Measurements from ENCODE around the gene PKD1.

PKD1 gene

GRCh38 chr16:2071454-2072202 lies 64.1 kb downstream of the PKD1 start:
- DNase-seq (ENCODE audit: low spot score) = no peak

GRCh38 chr16:2070576-2071453 lies 64.9 kb downstream of the PKD1 start:
- no peak for DNase-seq (ENCODE audit: low spot score)

GRCh38 chr16:2066139-2066538 lies 69.6 kb downstream of the PKD1 start:
- DNase-seq (ENCODE audit: low spot score) = no peak

DNA sequence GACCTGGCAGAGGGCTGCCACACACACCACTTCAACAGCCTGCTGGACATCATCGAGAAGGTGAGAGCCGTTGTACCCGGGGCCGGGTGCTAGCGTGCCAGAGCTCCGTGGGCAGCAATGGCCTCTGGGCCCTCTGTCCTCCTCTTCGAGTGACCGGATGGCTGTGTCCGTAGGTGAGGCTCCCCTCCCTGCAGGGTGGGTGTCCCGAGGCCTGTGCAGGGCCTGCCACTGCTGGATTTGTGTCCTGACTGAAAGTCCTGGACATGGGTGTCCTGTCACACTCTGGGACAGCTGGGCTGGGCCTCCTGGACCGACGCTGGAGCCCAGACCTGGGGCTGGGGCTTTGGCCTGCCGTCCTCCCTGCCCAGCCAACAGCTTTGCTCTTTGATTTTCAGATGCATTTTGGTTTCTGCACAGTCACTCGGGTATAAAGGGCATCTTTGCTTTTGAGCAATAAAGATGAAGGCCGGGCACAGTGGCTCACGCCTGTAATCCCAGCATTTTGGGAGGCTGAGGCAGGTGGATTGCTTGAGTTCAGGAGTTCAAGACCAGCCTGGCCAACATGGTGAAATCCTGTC lies 71.2 kb downstream of the PKD1 start:
- DNase-seq (ENCODE audit: low spot score) = no peak

DNA sequence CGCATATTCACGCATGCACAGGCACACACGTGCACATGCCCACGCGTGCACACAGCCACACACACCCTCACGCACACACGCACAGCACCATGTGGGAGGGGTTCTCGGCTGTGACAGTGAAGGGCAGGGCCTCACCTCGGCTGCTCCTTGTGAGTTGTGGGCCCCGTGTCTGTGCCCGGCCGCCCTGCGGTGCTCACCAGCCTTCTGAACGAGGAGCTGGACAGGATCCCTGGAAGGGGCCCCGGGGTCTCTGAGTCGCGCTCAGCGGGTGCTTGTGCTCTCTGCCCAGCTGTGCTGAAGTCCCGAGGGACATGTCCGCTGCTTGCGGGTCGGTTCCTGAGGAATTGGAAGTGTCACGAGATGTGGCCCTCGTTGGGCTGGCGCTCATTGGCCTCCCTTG lies 71.8 kb downstream of the PKD1 start:
- no peak for DNase-seq (ENCODE audit: low spot score)

GRCh38 chr16:2062801-2063200 lies 72.9 kb downstream of the PKD1 start:
- no peak for DNase-seq (ENCODE audit: low spot score)

DNA sequence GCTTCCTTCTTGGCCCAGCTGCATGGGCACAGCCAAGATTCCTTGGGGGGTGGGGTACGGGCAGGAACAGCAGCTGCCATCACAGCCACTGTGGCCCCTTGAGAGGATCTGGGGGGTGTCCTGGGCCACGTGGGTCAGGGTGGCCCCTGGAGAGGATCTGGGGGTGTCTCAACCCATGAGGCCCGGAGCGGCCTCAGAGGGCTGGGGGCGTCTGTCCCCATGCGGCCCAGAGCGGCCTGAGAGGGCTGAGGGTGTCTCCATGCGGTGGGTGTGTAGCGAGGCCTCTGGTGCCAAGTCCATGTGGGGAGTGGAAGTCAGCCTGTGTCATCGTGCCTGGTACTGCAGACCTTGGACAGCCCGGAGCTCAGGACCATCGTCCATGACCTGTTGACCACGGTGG lies 74.2 kb downstream of the PKD1 start:
- DNase-seq (ENCODE audit: low spot score) = no peak

DNA sequence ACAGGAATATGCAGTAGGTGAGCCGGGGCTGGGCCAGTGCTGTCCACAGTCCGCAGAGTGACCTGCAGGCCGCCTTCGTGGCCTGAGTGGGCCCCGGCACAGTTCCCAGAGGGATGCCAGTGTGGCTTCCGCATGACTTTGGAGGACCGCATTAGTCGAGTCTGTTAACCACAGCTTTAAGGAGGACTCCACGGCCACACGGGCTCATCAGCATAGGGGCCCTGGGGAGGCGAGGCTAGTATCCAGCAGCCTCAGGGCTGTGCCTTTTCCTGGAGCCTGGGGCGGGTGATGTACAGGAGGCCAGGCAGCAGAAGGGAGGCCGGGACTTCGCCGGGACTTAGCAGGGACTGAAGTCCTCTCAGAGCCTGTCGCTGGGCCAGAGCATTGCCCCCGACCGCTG lies 74.7 kb downstream of the PKD1 start:
- no peak for DNase-seq (ENCODE audit: low spot score)

- no peak for DNase-seq (ENCODE audit: low spot score)
Observed at GRCh38 chr16:2060346-2060745, 75.4 kb downstream of the PKD1 start.

DNA sequence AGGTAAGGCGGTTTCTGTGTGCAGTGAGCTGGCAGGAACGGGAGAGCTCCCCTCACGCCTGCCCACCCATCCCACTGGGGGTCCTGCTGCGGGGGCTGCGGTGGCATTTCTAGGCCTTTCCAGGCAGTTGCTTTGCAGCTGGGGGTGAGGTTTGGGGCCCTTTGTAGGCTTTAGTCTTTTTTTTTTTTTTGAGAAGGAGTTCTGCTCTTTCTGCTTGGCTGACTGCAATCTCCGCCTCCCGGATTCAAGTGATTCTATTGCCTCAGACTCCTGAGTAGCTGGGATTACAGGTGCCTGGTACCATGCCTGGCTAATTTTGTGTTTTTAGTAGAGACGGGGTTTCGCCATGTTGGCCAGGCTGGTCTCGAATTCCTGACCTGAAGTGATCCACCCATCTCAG lies 76.8 kb downstream of the PKD1 start:
- no peak for DNase-seq (ENCODE audit: low spot score)

- no peak for DNase-seq (ENCODE audit: low spot score)
Observed at GRCh38 chr16:2058420-2058819, 77.3 kb downstream of the PKD1 start.

DNA sequence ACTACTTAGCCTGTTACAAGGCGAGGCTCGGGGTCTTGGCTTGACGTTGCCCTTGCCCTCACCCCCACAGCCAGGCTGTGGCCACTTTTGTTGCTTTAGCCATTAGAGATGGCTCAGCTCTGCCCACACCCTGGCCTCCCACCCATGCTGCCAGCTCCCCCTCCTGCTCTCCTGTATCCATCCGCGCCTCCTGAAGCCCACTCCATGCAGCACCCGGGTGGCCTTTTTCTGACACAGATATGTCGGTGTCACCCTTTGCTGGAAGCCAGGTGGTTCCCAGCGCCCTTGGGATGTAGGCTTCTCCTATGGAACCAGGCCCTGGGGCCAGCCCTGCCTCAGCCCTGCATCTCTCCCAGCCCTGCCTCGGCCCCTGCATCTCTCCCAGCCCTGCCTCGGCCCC lies 78.3 kb downstream of the PKD1 start:
- no peak for DNase-seq (ENCODE audit: low spot score)

GRCh38 chr16:2056681-2057407 lies 78.9 kb downstream of the PKD1 start:
- DNase-seq (ENCODE audit: low spot score) = no peak

DNA sequence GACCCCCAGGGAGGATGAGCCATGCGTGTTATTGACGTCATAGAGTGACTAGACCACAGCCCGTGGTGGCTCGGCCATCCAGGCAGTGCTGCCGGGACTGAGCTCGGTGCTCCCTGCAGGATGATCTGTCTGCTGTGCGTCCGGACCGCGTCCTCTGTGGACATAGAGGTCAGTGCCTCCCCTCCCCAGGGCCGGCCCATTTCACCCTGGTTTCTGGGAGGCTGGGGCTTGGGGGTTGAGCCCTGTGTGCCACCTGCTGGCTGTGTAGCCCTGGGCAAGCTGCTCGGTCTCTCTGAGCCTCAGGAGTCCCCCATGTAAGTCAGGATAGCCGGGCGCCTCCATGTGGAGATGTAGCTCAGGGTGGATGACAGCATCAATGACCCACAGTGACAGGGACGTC lies 79.6 kb downstream of the PKD1 start:
- peak; percentile 28 for DNase-seq (ENCODE audit: low spot score)

- no peak for DNase-seq (ENCODE audit: low spot score)
Observed at GRCh38 chr16:2054543-2055245, 81.0 kb downstream of the PKD1 start.

DNA sequence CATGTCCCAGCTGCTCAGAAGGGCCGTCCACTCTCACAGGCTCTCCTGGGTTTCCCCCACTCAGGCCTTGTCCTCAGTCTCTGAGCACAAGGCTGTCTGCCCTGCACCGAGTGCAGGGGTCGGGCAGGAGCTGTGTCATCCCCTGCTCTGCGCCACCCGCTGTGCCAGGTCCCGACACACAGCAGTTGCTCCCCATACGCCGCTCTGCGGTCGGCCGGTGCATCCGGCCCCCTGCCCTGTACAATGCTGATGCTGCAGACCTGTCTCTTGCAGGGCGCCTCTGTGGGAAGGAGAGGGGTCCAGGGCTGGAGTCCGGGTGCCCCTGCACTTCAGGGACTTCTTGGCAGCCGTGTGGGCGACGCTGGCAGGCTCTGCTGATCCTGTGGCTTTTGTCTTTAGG lies 81.8 kb downstream of the PKD1 start:
- DNase-seq (ENCODE audit: low spot score) = no peak

DNA sequence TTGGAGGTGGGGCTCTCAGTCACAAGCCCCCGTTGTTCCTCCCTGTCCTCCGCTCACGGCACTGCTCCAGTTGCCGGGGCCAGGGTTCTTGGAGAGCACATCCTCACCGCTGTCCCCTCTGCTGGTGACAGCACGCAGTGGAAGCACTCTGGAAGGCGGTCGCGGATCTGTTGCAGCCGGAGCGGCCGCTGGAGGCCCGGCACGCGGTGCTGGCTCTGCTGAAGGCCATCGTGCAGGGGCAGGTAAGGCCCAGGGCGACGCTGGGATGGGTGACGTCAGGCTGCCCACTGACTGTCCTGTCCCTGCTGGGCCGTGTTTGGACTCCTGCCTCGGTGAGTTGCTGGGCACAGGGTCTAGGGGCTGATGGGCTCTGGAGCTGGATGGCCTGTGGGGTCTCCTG lies 82.5 kb downstream of the PKD1 start:
- DNase-seq (ENCODE audit: low spot score) = no peak

GRCh38 chr16:2048116-2048543 lies 87.6 kb downstream of the PKD1 start:
- DNase-seq (ENCODE audit: low spot score) = peak; percentile 15

- DNase-seq (ENCODE audit: low spot score) = peak; percentile 97
Observed at GRCh38 chr16:2047330-2048115, 88.2 kb downstream of the PKD1 start, which contains the start of the genes NTHL1 and TSC2. NTHL1 (minus strand) TSS chr16:2047834; CDS start chr16:2047823, 11 bp downstream. TSC2 (plus strand) TSS chr16:2047985; CDS start chr16:2048616, 631 bp downstream.

GRCh38 chr16:2046893-2047329 lies 88.8 kb downstream of the PKD1 start:
- no peak for DNase-seq (ENCODE audit: low spot score)

Measured in AG08395 (cell line).